Hepatocyte (in vitro differentiated cells): Measurements from ENCODE around the gene CLDN18. TPM values are rescaled to one million over a fixed set of nuclear protein-coding genes. Genes with fewer than 3 reads are reported as not detected.

Experiments used
- DNase-seq: peaks from one replicate; pipeline ENCODE4 v3.0.0-alpha.2; 2016; ENCODE audit warnings: low spot score
- H2AFZ ChIP-seq: fragments of 200-600 bp; sonication (generic); 2 replicates; pipeline ENCODE4 v1.6.0; 2016; ENCODE audit warnings: antibody characterized with exemption, mild to moderate bottlenecking
- H3K27ac ChIP-seq: fragments of 200-600 bp; sonication (generic); 2 replicates; pipeline ENCODE4 v1.5.1; 2016; ENCODE audit warnings: mild to moderate bottlenecking
- H3K27me3 ChIP-seq: fragments of 200-600 bp; sonication (generic); 2 replicates; pipeline ENCODE4 v1.6.1; 2016
- H3K36me3 ChIP-seq: fragments of 200-600 bp; sonication (generic); replicated peaks from 2 replicates; pipeline ENCODE4 v1.5.1; 2016; ENCODE audit warnings: low read depth; ENCODE audit not compliant: insufficient read depth
- H3K4me1 ChIP-seq: fragments of 200-600 bp; sonication (generic); 2 replicates; pipeline ENCODE4 v1.5.1; 2016; ENCODE audit warnings: mild to moderate bottlenecking, moderate library complexity; ENCODE audit not compliant: insufficient read depth
- H3K4me2 ChIP-seq: fragments of 200-600 bp; sonication (generic); 2 replicates; pipeline ENCODE4 v1.6.0; 2016
- H3K4me3 ChIP-seq: fragments of 200-600 bp; sonication (generic); 2 replicates; pipeline ENCODE4 v1.5.1; 2016; ENCODE audit warnings: mild to moderate bottlenecking
- H3K79me2 ChIP-seq: fragments of 200-600 bp; sonication (generic); 2 replicates; pipeline ENCODE4 v1.6.0; 2017; ENCODE audit warnings: mild to moderate bottlenecking
- H3K9me2 ChIP-seq: fragments of 200-600 bp; sonication (generic); replicated peaks from 2 replicates; pipeline ENCODE4 v1.6.0; 2017; ENCODE audit warnings: mild to moderate bottlenecking; ENCODE audit not compliant: insufficient read depth
- H3K9me3 ChIP-seq: fragments of 200-600 bp; sonication (generic); 2 replicates; pipeline ENCODE4 v1.5.1; 2016; ENCODE audit warnings: low read depth, mild to moderate bottlenecking
- H4K20me1 ChIP-seq: fragments of 200-600 bp; sonication (generic); 2 replicates; pipeline ENCODE4 v1.6.0; 2016; ENCODE audit warnings: mild to moderate bottlenecking; ENCODE audit not compliant: insufficient read depth, poor library complexity, severe bottlenecking
- CTCF ChIP-seq: fragments of 200-600 bp; sonication (generic); IDR thresholded peaks from 2 replicates; pipeline ENCODE4 v1.5.1; 2016; ENCODE audit warnings: antibody characterized with exemption, mild to moderate bottlenecking; ENCODE audit not compliant: poor library complexity
- EZH2 ChIP-seq: fragments of 200-600 bp; sonication (generic); IDR thresholded peaks from 2 replicates; pipeline ENCODE4 v1.6.1; 2016; ENCODE audit warnings: antibody characterized with exemption, mild to moderate bottlenecking, borderline replicate concordance
- EZH2phosphoT487 ChIP-seq: fragments of 200-600 bp; sonication (generic); IDR thresholded peaks from one replicate; pipeline ENCODE4 v1.6.1; 2018; ENCODE audit warnings: antibody characterized with exemption, mild to moderate bottlenecking, low read depth, moderate library complexity; ENCODE audit not compliant: unreplicated experiment, severe bottlenecking
- WGBS: methylation state at CpG from one replicate; pipeline ENCODE4 v1.1.6; 2016; ENCODE audit warnings: low lambda C conversion rate; ENCODE audit errors: missing lambda C conversion rate; 5-methylcytosine and 5-hydroxymethylcytosine counted together
- polyA plus RNA-seq: library from polyadenylated mRNA; unstranded; fragments of >200 nt; fragmentation: Nextera tagmentation; extraction: Ambion mirVana; gene quantifications from 2 replicates; pipeline ENCODE4 v1.2.1, GENCODE V29; 2016
- total RNA-seq: library from RNA; depleted of rRNA; stranded (reverse); fragments of >200 nt; gene quantifications from 2 replicates; pipeline ENCODE4 v1.2.3, GENCODE V29; 2014

CLDN18 gene
- total and polyA plus RNA-seq, 2 experiments from 2014 or later = 36.4 to 73.0 TPM

GRCh38 chr3:138027821-138028220 lies 17.9 kb downstream of the CLDN18 start:
- Histone ChIP-seq H3K4me3 (no peak overlapping the region), H4K20me1 (no peaks in the 10 kb centered on the region), H3K27ac (no peak overlapping the region), H3K27me3 (no peaks in the 10 kb centered on the region), H3K9me3 (no peaks in the 10 kb centered on the region), H3K9me2 (no peaks in the 10 kb centered on the region), H3K4me1 (no peaks in the 10 kb centered on the region), H2AFZ (no peak overlapping the region), H3K4me2 (no peak overlapping the region), H3K79me2 (no peaks in the 10 kb centered on the region), H3K36me3 (no peaks in the 10 kb centered on the region)
- DNase-seq = no peak
- TF ChIP-seq CTCF (no peak), EZH2phosphoT487 (no peak), EZH2 (no peak)
- WGBS = 76% methylated on average over 5 of the region's 5 CpGs

- no peaks in the 10 kb centered on the region for H3K9me2 ChIP-seq
- TF ChIP-seq EZH2 (no peak), CTCF (no peak), EZH2phosphoT487 (no peak)
- no peaks in the 10 kb centered on the region for H3K4me1 ChIP-seq
- no peaks in the 10 kb centered on the region for H3K27me3 ChIP-seq
- no peak overlapping the region for H3K4me2 ChIP-seq
- no peaks in the 10 kb centered on the region for H3K79me2 ChIP-seq
- no peaks in the 10 kb centered on the region for H3K9me3 ChIP-seq
- DNase-seq = no peak
- H3K27ac ChIP-seq = no peak overlapping the region
- no peak overlapping the region for H2AFZ ChIP-seq
- H3K4me3 ChIP-seq = no peak overlapping the region
- H3K36me3 ChIP-seq = no peaks in the 10 kb centered on the region
- no peaks in the 10 kb centered on the region for H4K20me1 ChIP-seq
- 84% methylated on average over 11 of the region's 11 CpGs for WGBS
Observed at GRCh38 chr3:138030734-138031280, 20.8 kb downstream of the CLDN18 start.

DNA sequence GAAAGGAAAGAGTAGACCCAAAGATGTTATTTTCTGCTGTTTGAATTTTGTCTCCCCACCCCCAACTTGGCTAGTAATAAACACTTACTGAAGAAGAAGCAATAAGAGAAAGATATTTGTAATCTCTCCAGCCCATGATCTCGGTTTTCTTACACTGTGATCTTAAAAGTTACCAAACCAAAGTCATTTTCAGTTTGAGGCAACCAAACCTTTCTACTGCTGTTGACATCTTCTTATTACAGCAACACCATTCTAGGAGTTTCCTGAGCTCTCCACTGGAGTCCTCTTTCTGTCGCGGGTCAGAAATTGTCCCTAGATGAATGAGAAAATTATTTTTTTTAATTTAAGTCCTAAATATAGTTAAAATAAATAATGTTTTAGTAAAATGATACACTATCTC lies 21.6 kb downstream of the CLDN18 start:
- H4K20me1 ChIP-seq = no peaks in the 10 kb centered on the region
- no peak overlapping the region for H2AFZ ChIP-seq
- no peak overlapping the region for H3K4me2 ChIP-seq
- H3K4me1 ChIP-seq = no peaks in the 10 kb centered on the region
- H3K79me2 ChIP-seq = no peaks in the 10 kb centered on the region
- H3K9me2 ChIP-seq = no peaks in the 10 kb centered on the region
- no peaks in the 10 kb centered on the region for H3K36me3 ChIP-seq
- DNase-seq = no peak
- H3K27ac ChIP-seq = no peak overlapping the region
- H3K9me3 ChIP-seq = no peaks in the 10 kb centered on the region
- no peak overlapping the region for H3K4me3 ChIP-seq
- no peak for TF ChIP-seq EZH2
- no peak for TF ChIP-seq EZH2phosphoT487
- TF ChIP-seq CTCF = no peak
- WGBS = 98% methylated on average over 3 of the region's 3 CpGs
- H3K27me3 ChIP-seq = no peaks in the 10 kb centered on the region

GRCh38 chr3:138032567-138032966 lies 22.6 kb downstream of the CLDN18 start:
- Histone ChIP-seq H3K9me2 (no peaks in the 10 kb centered on the region), H3K9me3 (no peaks in the 10 kb centered on the region), H2AFZ (no peak overlapping the region), H3K27me3 (no peaks in the 10 kb centered on the region), H3K79me2 (no peaks in the 10 kb centered on the region), H3K4me2 (no peak overlapping the region), H3K4me1 (no peaks in the 10 kb centered on the region), H4K20me1 (no peaks in the 10 kb centered on the region), H3K27ac (no peak overlapping the region), H3K4me3 (no peak overlapping the region), H3K36me3 (no peaks in the 10 kb centered on the region)
- DNase-seq = no peak
- 96% methylated on average over 3 of the region's 3 CpGs for WGBS
- TF ChIP-seq EZH2phosphoT487 (no peak), CTCF (no peak), EZH2 (no peak)
